ENCODE results near the gene GSTM4. TPM values are rescaled to one million over a fixed set of nuclear protein-coding genes. Genes with fewer than 3 reads are reported as not detected.

Gene GSTM4
- total and polyA plus RNA-seq, 9 of the 15 experiments (the other 6 are each of a cell fraction or from before 2014, with no cell fraction given): 18.8 to 53.4 (median 38.8) TPM

- TF ChIP-seq ZNF407 (IDR thresholded peaks at IDR 0.05; ENCODE audit: low read depth) (no peak), FOXM1 (IDR thresholded peaks at IDR 0.05; ENCODE audit: low read depth) (no peak), FOXM1 (CRISPR knock-in tag; IDR thresholded peaks at IDR 0.05; ENCODE audit: low read depth) (peak; percentile 36; the same call in 1 of the 2 replicates), ELK3 (CRISPR knock-in tag; IDR thresholded peaks at IDR 0.05) (no peak), ARNT (IDR thresholded peaks at IDR 0.05) (peak in 1 of 2 experiments; percentile 80; a peak in 1 of 4 replicates), WHSC1 (IDR thresholded peaks at IDR 0.05; ENCODE audit: low read length) (no peak)
Measured at GRCh38 chr1:109619576-109620400, 36.1 kb upstream of the GSTM4 start, which contains the start of the genes AMPD2 and GNAT2 (continued).

Data from K562 (cell line).